Panc1 (cell line): ENCODE results near the gene SERPINB10. TPM values are rescaled to one million over a fixed set of nuclear protein-coding genes. Genes with fewer than 3 reads are reported as not detected.
"Not testable (repeated sequence)": the region's sequence is repeated elsewhere in the genome, so short reads cannot be mapped to it uniquely, and the experiment has no call there.

Source experiments
- ATAC-seq: fragments of 200-7000 bp; cut with Tn5 transposase; 2 replicates; pipeline ENCODE4 v1.9.1; 2020; ENCODE audit warnings: mild to moderate bottlenecking, moderate library complexity
- BruUV-seq: library from RNA; stranded (reverse); fragments of 400-500 nt; replicated peaks from 2 replicates; lab custom pipeline; 2021; lab: Mats Ljungman, UMichigan
- CTCF ChIA-PET: fragments of 300-600 bp; sonication (Branson Sonifier 250); formaldehyde crosslinking; loops from one replicate; lab custom pipeline; 2022; ENCODE audit warnings: antibody characterized with exemption; lab: Charles Lee
- POLR2A ChIA-PET: fragments of 300-600 bp; sonication (Branson Sonifier 250); formaldehyde crosslinking; loops from one replicate; lab custom pipeline; 2022; ENCODE audit warnings: antibody characterized with exemption; lab: Charles Lee
- DNase-seq: peaks from one replicate; pipeline ENCODE4 v3.0.0-alpha.2; 2010; ENCODE audit warnings: low read depth, low spot score
- H3K27ac ChIP-seq: 2 replicates; pipeline ENCODE4 v1.5.1; 2011; ENCODE audit warnings: mild to moderate bottlenecking, low read length, inconsistent platforms
- H3K27me3 ChIP-seq: fragments of 200-500 bp; sonication (Bioruptor generic); 2 replicates; pipeline ENCODE4 v1.6.0; 2014; ENCODE audit warnings: low read length, inconsistent platforms; ENCODE audit not compliant: control insufficient read depth, insufficient read depth
- H3K36me3 ChIP-seq: fragments of 200-500 bp; sonication (Bioruptor generic); 2 replicates; pipeline ENCODE4 v1.5.1; 2014; ENCODE audit warnings: inconsistent platforms, mild to moderate bottlenecking, low read length, moderate library complexity; ENCODE audit not compliant: control insufficient read depth, insufficient read depth
- H3K4me1 ChIP-seq: 2 replicates; pipeline ENCODE4 v1.5.1; 2011; ENCODE audit warnings: inconsistent platforms, mild to moderate bottlenecking, low read length, moderate library complexity; ENCODE audit not compliant: control insufficient read depth, insufficient read depth
- H3K4me3 ChIP-seq, 2 experiments: 2 replicates each; pipeline ENCODE4 v1.5.1; 2011 to 2012; ENCODE audit warnings: low read depth in 2 of 2, low read length in 2 of 2, mild to moderate bottlenecking in 2 of 2, inconsistent platforms in 1 of 2, moderate library complexity in 1 of 2
- H3K9me3 ChIP-seq: fragments of 200-500 bp; sonication (Bioruptor generic); 2 replicates; pipeline ENCODE4 v1.5.1; 2014; ENCODE audit warnings: low read depth, mild to moderate bottlenecking, inconsistent platforms, low read length, moderate library complexity; ENCODE audit not compliant: control insufficient read depth, insufficient read depth
- CTCF ChIP-seq: fragments of 450-650 bp; IDR thresholded peaks from 2 replicates; pipeline ENCODE4 v1.5.1; 2017; ENCODE audit warnings: mild to moderate bottlenecking
- POLR2AphosphoS5 ChIP-seq: IDR thresholded peaks from 2 replicates; pipeline ENCODE4 v1.6.1; 2012; ENCODE audit warnings: mild to moderate bottlenecking, low read depth, low read length, moderate library complexity
- SIN3A ChIP-seq: IDR thresholded peaks from 2 replicates; pipeline ENCODE4 v1.6.1; 2012; ENCODE audit warnings: low read depth, mild to moderate bottlenecking, low read length, moderate library complexity, borderline replicate concordance; ENCODE audit not compliant: insufficient read depth
- TCF7L2 ChIP-seq: IDR thresholded peaks from 2 replicates; pipeline ENCODE4 v1.6.1; 2011; ENCODE audit warnings: mild to moderate bottlenecking, low read depth, low read length, inconsistent platforms
- in situ Hi-C: cut with HindIII; loops from 2 replicates; pipeline ENCODE4 v1.10.0; 2016; ENCODE audit warnings: low sequenced_read_pairs, low pct_unique_long_range_greater_than_20kb
- intact Hi-C: fragments of 100-400 bp; cut with micrococcal nuclease; formaldehyde crosslinking; loops from one replicate; pipeline ENCODE4 v1.10.0; 2022; ENCODE audit not compliant: unreplicated experiment
- total RNA-seq: library from RNA; stranded (reverse); gene quantifications from one replicate; pipeline ENCODE4 v1.2.1, GENCODE V29; 2021; ENCODE audit not compliant: unreplicated experiment
- TF ChIP-seq, protein P1 (sequence below), 2 experiments: IDR thresholded peaks; 2 replicates each; pipeline ENCODE4 v1.6.1; 2011 to 2012; ENCODE audit warnings: low read depth in 2 of 2, control low read depth in 1 of 2, low read length in 1 of 2, mild to moderate bottlenecking in 1 of 2, moderate library complexity in 1 of 2; ENCODE audit not compliant: insufficient read depth in 1 of 2

SERPINB10 gene
- total RNA-seq, 1 experiment from 2014 or later = not detected

- BruUV-seq = no TSS peak
- CTCF ChIA-PET = no interaction called here
- DNase-seq = no peak
- H3K4me3 ChIP-seq = no peak overlapping the region
- POLR2A ChIA-PET = no interaction called here
- no peaks in the 10 kb centered on the region for H3K36me3 ChIP-seq
- H3K4me1 ChIP-seq = no peaks in the 10 kb centered on the region; the same call in 1 of the 2 replicates
- TF ChIP-seq POLR2AphosphoS5 = no peak
- TF ChIP-seq SIN3A = no peak
- no peak for TF ChIP-seq TCF7L2
- TF ChIP-seq, protein P1, sequence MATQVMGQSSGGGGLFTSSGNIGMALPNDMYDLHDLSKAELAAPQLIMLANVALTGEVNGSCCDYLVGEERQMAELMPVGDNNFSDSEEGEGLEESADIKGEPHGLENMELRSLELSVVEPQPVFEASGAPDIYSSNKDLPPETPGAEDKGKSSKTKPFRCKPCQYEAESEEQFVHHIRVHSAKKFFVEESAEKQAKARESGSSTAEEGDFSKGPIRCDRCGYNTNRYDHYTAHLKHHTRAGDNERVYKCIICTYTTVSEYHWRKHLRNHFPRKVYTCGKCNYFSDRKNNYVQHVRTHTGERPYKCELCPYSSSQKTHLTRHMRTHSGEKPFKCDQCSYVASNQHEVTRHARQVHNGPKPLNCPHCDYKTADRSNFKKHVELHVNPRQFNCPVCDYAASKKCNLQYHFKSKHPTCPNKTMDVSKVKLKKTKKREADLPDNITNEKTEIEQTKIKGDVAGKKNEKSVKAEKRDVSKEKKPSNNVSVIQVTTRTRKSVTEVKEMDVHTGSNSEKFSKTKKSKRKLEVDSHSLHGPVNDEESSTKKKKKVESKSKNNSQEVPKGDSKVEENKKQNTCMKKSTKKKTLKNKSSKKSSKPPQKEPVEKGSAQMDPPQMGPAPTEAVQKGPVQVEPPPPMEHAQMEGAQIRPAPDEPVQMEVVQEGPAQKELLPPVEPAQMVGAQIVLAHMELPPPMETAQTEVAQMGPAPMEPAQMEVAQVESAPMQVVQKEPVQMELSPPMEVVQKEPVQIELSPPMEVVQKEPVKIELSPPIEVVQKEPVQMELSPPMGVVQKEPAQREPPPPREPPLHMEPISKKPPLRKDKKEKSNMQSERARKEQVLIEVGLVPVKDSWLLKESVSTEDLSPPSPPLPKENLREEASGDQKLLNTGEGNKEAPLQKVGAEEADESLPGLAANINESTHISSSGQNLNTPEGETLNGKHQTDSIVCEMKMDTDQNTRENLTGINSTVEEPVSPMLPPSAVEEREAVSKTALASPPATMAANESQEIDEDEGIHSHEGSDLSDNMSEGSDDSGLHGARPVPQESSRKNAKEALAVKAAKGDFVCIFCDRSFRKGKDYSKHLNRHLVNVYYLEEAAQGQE (IDR thresholded peaks at IDR 0.05; ENCODE audit: insufficient read depth in 1 of 2, low read depth in 2 of 2, low read length in 1 of 2) = no peak
- no peak for TF ChIP-seq CTCF
- intact Hi-C loops = no loop called here
- no peaks in the 10 kb centered on the region for H3K9me3 ChIP-seq
- no peak overlapping the region for H3K27ac ChIP-seq
- peaks cover 5% of the 10 kb centered on the region; the same call in 1 of the 2 replicates for H3K27me3 ChIP-seq
- in situ Hi-C loops = no loop called here
- ATAC-seq = no peak
Measured at GRCh38 chr18:63940008-63940407, 32.2 kb downstream of the SERPINB10 start.

GRCh38 chr18:63940543-63941050 lies 32.8 kb downstream of the SERPINB10 start:
- BruUV-seq, H3K4me1 ChIP-seq, POLR2A ChIA-PET, CTCF ChIA-PET, DNase-seq, H3K4me3 ChIP-seq, in situ Hi-C loops, intact Hi-C loops, ATAC-seq, H3K27ac ChIP-seq, H3K27me3 ChIP-seq, H3K9me3 ChIP-seq, H3K36me3 ChIP-seq: not testable (repeated sequence)

DNA sequence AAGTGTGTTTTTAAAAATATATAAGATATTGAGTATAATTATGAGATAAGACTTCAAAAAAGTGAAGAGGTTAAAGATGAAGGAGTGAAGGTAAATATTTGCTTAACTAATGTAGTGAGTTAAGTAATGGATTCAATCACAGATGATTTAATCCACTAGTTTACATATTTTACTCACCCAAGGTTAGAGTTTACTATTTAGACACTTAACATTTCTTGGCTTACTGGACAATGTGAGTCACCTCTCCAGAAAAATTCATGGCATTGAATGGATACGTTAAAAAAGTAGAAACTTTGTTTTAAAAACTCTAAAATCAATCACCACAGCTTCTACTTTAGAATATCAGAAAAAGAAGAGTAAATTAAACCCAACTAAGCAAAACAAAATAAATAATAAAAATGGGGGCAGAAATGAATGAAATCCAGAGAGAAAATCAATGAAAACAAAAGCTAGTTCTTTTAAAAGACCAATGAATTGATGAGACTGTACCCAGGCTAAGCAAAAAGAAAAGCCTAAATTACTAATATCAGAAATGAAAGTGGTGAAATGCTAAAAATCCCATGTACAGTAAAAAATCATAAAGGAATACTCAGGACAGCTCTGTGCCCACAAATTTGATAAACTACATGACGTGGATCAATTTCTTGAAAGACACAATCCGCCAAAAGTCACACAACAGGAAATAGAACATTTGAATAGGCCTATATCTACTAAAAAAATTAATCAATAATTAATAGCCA lies 39.5 kb downstream of the SERPINB10 start:
- H3K27me3 ChIP-seq = no peaks in the 10 kb centered on the region
- no peak overlapping the region for H3K4me3 ChIP-seq
- no peaks in the 10 kb centered on the region for H3K4me1 ChIP-seq
- no peak for ATAC-seq
- CTCF ChIA-PET = no interaction called here
- no TSS peak for BruUV-seq
- TF ChIP-seq CTCF = no peak
- TF ChIP-seq, protein P1 (IDR thresholded peaks at IDR 0.05; ENCODE audit: insufficient read depth in 1 of 2, low read depth in 2 of 2, low read length in 1 of 2) = no peak
- no peak for TF ChIP-seq POLR2AphosphoS5
- no peak for TF ChIP-seq TCF7L2
- no peak for TF ChIP-seq SIN3A
- in situ Hi-C loops = no loop called here
- H3K9me3 ChIP-seq = no peaks in the 10 kb centered on the region
- H3K27ac ChIP-seq = no peak overlapping the region
- DNase-seq = no peak
- intact Hi-C loops = no loop called here
- no peaks in the 10 kb centered on the region for H3K36me3 ChIP-seq
- POLR2A ChIA-PET = no interaction called here
